Uterus (tissue), 4 donors: ENCODE data around the gene IREB2. TPM values are rescaled to one million over a fixed set of nuclear protein-coding genes. Genes with fewer than 3 reads are reported as not detected.
A peak's percentile ranks its signal among the peaks of the same experiment; 100 is the strongest.

Experiments used
- DNase-seq, 2 donors: peaks; one replicate each; pipeline ENCODE4 v3.0.0-alpha.2; 2019 to 2020
- H3K27ac ChIP-seq, 2 donors: fragments of 200-600 bp; sonication (generic); 1 replicate in 1 of 2; 2 replicates in 1 of 2; pipeline ENCODE4 v1.5.1; 2016 to 2018
- H3K27me3 ChIP-seq, 2 donors: fragments of 200-600 bp; sonication (generic); one replicate each; pipeline ENCODE4 v1.5.1; 2018 to 2019; ENCODE audit warnings: control low read depth in 1 of 2
- H3K36me3 ChIP-seq, 2 donors: fragments of 200-600 bp; sonication (generic); one replicate each; pipeline ENCODE4 v1.5.1; 2019; ENCODE audit warnings: control low read depth in 1 of 2
- H3K4me1 ChIP-seq, 2 donors: fragments of 200-600 bp; sonication (generic); one replicate each; pipeline ENCODE4 v1.5.1; 2018 to 2019; ENCODE audit warnings: control low read depth in 1 of 2
- H3K4me3 ChIP-seq, 2 donors: fragments of 200-600 bp; sonication (generic); 1 replicate in 1 of 2; 2 replicates in 1 of 2; pipeline ENCODE4 v1.5.1; 2018 to 2019; ENCODE audit warnings: mild to moderate bottlenecking in 1 of 2
- H3K9me3 ChIP-seq, 2 donors: fragments of 200-600 bp; sonication (generic); one replicate each; pipeline ENCODE4 v1.5.1; 2019; ENCODE audit warnings: control low read depth in 1 of 2
- POLR2A ChIP-seq, 2 donors: fragments of 450-650 bp; IDR thresholded peaks; one replicate each; pipeline ENCODE4 v1.6.1; 2016; ENCODE audit warnings: antibody characterized with exemption in 2 of 2, mild to moderate bottlenecking in 1 of 2, moderate library complexity in 1 of 2
- intact Hi-C: fragments of 100-400 bp; cut with DNase I; formaldehyde crosslinking; loops from one replicate; pipeline ENCODE4 v1.15.1; 2023; ENCODE audit warnings: low total_unique reads
- total RNA-seq, 4 donors: library from RNA; depleted of rRNA in 3 of 4; stranded (reverse); fragments of >200 nt in 3 of 4; gene quantifications; one replicate each; pipeline versions ENCODE4 v1.1.0 to v1.2.4, GENCODE V29; 2014 to 2023
- TF ChIP-seq, protein P1 (sequence below), 4 experiments: fragments of 200-600 bp in 2 of 4; fragments of 450-650 bp in 2 of 4; sonication (generic) in 2 of 4; IDR thresholded peaks; one replicate each; pipeline ENCODE4 v1.5.1; 2016 to 2019; ENCODE audit warnings: antibody characterized with exemption in 4 of 4, mild to moderate bottlenecking in 2 of 4, moderate library complexity in 1 of 4
- donor health status: DM: yes; HTN: yes; CAD: no.

The IREB2 gene
- total RNA-seq, 4 donors from 2014 or later: 15.1 to 81.7 (median 51.4) TPM

DNA sequence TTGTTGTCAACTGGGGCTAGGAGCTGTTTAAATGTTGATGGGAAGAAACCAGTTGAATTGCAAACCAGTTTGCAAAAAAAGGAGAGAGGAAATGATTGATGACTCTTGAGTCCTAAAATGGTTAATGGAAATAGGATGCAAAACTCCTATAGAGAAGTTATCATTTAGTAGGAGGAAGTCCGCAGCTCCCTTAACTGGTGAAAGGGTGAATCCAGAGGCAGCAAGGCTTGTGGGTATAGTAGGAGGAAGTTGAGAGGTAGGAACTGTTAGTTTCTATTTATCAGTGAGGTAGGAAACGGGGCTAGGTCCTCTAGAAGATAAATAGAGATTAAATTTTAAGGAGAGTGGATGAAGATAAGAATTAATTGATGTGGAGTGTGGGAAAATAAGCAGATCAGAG, 15.4 kb downstream of the IREB2 start:
- H3K27me3 ChIP-seq: no peaks in the 10 kb centered on the region
- TF ChIP-seq POLR2A (IDR thresholded peaks at IDR 0.05): no peak
- TF ChIP-seq, protein P1, sequence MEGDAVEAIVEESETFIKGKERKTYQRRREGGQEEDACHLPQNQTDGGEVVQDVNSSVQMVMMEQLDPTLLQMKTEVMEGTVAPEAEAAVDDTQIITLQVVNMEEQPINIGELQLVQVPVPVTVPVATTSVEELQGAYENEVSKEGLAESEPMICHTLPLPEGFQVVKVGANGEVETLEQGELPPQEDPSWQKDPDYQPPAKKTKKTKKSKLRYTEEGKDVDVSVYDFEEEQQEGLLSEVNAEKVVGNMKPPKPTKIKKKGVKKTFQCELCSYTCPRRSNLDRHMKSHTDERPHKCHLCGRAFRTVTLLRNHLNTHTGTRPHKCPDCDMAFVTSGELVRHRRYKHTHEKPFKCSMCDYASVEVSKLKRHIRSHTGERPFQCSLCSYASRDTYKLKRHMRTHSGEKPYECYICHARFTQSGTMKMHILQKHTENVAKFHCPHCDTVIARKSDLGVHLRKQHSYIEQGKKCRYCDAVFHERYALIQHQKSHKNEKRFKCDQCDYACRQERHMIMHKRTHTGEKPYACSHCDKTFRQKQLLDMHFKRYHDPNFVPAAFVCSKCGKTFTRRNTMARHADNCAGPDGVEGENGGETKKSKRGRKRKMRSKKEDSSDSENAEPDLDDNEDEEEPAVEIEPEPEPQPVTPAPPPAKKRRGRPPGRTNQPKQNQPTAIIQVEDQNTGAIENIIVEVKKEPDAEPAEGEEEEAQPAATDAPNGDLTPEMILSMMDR (IDR thresholded peaks at IDR 0.05): no peak
- H3K4me3 ChIP-seq: no peak overlapping the region
- H3K27ac ChIP-seq: no peak overlapping the region
- intact Hi-C loops: no loop called here
- DNase-seq: no peak
- peaks cover 0 to 13% of the 10 kb centered on the region in 2 donors for H3K4me1 ChIP-seq
- no peaks in the 10 kb centered on the region for H3K36me3 ChIP-seq
- no peaks in the 10 kb centered on the region for H3K9me3 ChIP-seq

DNA sequence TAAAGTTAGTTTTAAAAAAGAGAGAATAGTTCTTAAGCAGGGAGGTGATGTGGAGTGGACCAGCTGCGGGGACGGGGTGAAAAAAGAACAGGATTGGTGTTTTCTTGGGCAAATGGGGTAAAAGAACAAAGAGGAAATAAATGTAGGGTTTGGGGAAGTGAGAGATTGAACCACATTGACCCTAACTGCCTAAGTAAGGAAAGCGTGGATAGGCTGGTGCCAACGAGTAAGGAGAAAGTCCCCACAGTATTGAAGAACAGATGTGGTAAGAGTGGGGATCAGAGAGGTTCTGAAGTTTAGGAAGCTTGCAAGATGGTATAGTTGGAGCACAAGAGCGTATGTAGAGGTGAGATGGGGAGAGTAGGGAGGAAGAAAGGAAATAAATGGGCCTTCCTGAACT, 17.0 kb downstream of the IREB2 start:
- H3K27ac ChIP-seq: peak overlapping the region; percentile 4 to 65
- DNase-seq: no peak
- no peak overlapping the region for H3K4me3 ChIP-seq
- TF ChIP-seq, protein P1 (IDR thresholded peaks at IDR 0.05): no peak
- no peak for TF ChIP-seq POLR2A (IDR thresholded peaks at IDR 0.05)
- H3K9me3 ChIP-seq: no peaks in the 10 kb centered on the region
- H3K36me3 ChIP-seq: no peaks in the 10 kb centered on the region
- no peaks in the 10 kb centered on the region for H3K27me3 ChIP-seq
- peaks cover 0 to 7% of the 10 kb centered on the region in 2 donors for H3K4me1 ChIP-seq
- intact Hi-C loops: no loop called here

DNA sequence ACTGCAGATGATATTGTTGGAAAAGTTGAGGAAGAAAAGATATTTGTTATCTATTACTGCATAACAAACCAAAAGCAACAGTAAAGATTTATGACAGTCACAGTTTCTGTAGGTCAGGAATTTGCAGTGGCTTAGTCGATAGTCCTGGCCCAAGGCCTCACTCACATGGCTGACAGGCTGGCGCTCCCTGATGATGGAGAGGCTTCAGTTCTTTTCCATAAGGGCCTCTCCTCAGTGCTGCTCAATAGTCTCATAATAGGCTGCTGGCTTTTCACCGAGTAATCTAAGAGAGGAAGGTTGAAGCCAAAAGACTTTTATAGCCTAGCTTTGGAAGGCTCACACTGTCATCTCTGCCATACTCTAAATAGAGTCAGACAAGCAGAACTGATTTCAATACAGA, 17.7 kb downstream of the IREB2 start:
- intact Hi-C loops: no loop called here
- Histone ChIP-seq H3K4me1 (peaks cover 0 to 7% of the 10 kb centered on the region in 2 donors), H3K27me3 (no peaks in the 10 kb centered on the region), H3K9me3 (no peaks in the 10 kb centered on the region), H3K4me3 (no peak overlapping the region), H3K27ac (peak overlapping the region; percentile 30 to 65), H3K36me3 (no peaks in the 10 kb centered on the region)
- DNase-seq: no peak
- TF ChIP-seq, protein P1 (IDR thresholded peaks at IDR 0.05): no peak
- TF ChIP-seq POLR2A (IDR thresholded peaks at IDR 0.05): no peak

DNA sequence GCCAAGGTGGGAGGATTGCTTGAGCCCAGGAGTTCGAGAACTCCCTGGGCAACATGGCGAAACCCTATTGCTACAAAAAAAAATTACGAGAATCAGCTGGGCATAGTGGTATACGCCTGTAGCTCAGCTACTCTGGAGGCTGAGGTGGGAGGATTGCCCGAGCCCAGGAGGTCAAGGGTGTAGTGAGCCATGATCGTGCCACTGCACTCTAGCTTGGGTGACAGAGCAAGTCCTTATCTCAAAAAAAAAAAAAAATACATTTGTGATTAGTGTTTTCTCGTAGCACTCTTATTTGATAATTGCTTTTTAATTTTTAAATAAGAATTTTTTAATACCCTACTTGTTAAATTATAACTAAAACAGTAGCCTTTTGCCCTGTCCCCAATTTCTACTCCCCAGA, 18.4 kb downstream of the IREB2 start:
- no peaks in the 10 kb centered on the region for H3K27me3 ChIP-seq
- no peak for DNase-seq
- no peak overlapping the region for H3K4me3 ChIP-seq
- TF ChIP-seq POLR2A (IDR thresholded peaks at IDR 0.05): no peak
- TF ChIP-seq, protein P1 (IDR thresholded peaks at IDR 0.05): no peak
- H3K9me3 ChIP-seq: no peaks in the 10 kb centered on the region
- intact Hi-C loops: no loop called here
- H3K27ac ChIP-seq: peak overlapping the region in 1 of 2 donors; percentile 65
- H3K4me1 ChIP-seq: peaks cover 0 to 7% of the 10 kb centered on the region in 2 donors
- H3K36me3 ChIP-seq: no peaks in the 10 kb centered on the region

DNA sequence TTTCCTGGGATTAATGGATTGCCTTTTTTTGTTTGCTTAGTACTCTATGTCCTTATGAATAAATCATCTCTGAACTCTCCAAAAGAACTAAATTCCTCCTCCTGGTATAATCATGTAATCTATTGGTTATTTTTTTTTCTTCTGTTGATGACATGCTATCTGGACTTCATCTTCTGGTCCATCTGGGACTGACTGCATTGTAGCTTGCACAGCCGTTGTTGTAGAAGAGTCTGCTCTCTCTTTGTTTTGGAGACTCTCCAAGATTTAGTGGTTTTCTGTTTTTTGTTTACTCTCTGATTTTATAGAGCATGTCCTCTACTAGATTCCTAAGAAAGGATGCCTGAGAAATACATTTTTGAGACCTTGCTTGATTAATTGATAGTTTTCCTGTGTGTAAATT, 19.1 kb downstream of the IREB2 start:
- Histone ChIP-seq H3K27ac (peak overlapping the region in 1 of 2 donors; percentile 65), H3K27me3 (no peaks in the 10 kb centered on the region), H3K4me3 (no peak overlapping the region), H3K9me3 (no peaks in the 10 kb centered on the region), H3K4me1 (peaks cover 0 to 7% of the 10 kb centered on the region in 2 donors), H3K36me3 (no peaks in the 10 kb centered on the region)
- TF ChIP-seq, protein P1 (IDR thresholded peaks at IDR 0.05): no peak
- TF ChIP-seq POLR2A (IDR thresholded peaks at IDR 0.05): no peak
- intact Hi-C loops: no loop called here
- no peak for DNase-seq
